Omental fat pad (tissue), 4 donors: ENCODE results near the gene CCDC172. TPM values are rescaled to one million over a fixed set of nuclear protein-coding genes. Genes with fewer than 3 reads are reported as not detected.

ENCODE experiments used
- ATAC-seq: fragments of 150-250 bp; one replicate; pipeline ENCODE4 v1.9.1; 2016; ENCODE audit warnings: mild to moderate bottlenecking, moderate library complexity; ENCODE audit not compliant: low FRiP score
- DNase-seq: peaks from one replicate; pipeline ENCODE4 v3.0.0-alpha.2; 2019; ENCODE audit warnings: low spot score
- total RNA-seq, 4 donors: library from RNA; depleted of rRNA; stranded (reverse); fragments of >200 nt; gene quantifications; one replicate each; pipeline ENCODE4 v1.1.0, GENCODE V29; 2016
- TF ChIP-seq, protein P1 (sequence below), 3 donors: fragments of 450-650 bp; IDR thresholded peaks; one replicate each; pipeline ENCODE4 v1.5.1; 2016 to 2017; ENCODE audit warnings: antibody characterized with exemption in 3 of 3, mild to moderate bottlenecking in 3 of 3, moderate library complexity in 2 of 3

CCDC172 gene
- total RNA-seq, 4 donors from 2014 or later: not detected

DNA sequence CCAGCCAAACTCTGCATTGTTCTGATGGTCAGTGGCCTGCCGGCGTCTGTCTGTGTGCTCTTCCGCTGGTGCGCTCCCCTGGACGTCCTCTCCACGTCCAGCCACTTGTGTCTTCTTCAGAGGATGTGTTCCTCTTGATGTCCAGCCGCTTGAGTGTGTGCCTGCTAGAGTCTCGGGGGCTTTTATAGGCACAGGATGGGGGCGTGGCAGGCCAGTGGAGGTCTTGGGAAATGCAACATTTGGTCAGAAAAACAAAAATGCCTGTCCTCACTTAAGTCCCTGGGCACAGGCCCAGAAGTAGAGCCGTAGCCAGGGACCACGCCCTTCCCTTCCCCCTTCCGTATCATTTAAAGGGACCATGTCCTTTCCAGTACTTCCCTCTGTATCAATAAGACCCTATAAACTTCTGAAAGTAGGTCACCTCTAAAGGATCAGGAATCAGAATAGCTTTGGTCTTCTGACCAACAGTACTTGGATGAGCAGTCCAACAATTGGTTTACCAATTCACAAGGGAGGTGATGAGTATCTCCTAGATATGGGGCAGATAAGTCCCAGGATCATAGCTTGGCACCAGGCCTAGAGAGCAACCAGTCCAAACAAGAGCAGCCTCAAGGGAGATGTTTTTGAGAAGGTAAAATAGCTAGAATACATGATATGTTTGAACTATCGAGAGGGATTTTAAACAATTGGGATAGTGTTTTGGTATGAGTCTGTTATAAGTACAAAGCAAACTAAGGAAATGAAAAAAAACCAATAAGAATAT lies 71.2 kb downstream of the CCDC172 start:
- no peak for DNase-seq
- ATAC-seq: no peak
- TF ChIP-seq, protein P1, sequence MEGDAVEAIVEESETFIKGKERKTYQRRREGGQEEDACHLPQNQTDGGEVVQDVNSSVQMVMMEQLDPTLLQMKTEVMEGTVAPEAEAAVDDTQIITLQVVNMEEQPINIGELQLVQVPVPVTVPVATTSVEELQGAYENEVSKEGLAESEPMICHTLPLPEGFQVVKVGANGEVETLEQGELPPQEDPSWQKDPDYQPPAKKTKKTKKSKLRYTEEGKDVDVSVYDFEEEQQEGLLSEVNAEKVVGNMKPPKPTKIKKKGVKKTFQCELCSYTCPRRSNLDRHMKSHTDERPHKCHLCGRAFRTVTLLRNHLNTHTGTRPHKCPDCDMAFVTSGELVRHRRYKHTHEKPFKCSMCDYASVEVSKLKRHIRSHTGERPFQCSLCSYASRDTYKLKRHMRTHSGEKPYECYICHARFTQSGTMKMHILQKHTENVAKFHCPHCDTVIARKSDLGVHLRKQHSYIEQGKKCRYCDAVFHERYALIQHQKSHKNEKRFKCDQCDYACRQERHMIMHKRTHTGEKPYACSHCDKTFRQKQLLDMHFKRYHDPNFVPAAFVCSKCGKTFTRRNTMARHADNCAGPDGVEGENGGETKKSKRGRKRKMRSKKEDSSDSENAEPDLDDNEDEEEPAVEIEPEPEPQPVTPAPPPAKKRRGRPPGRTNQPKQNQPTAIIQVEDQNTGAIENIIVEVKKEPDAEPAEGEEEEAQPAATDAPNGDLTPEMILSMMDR (IDR thresholded peaks at IDR 0.05): no peak

DNA sequence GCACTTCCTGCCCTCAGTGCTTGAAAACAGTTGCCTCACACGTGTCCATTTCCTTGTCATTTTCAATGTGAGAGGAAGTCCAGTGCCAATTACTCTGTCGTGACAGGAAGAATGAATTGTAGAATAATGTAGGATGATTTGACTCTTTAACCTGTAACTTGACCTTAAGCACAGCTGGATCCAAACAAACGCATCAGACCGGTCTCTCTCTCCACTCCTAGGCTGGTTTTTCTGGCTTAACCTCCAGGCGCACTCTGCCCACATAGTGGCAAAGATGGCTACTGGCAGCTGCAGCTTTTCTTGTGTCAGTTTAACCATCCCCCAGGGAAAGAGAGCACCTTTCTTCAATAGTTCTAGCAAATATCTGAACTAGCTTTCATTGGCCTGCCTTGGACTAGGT lies 74.0 kb downstream of the CCDC172 start:
- DNase-seq (no peak), ATAC-seq (no peak)
- TF ChIP-seq, protein P1 (IDR thresholded peaks at IDR 0.05): no peak

DNA sequence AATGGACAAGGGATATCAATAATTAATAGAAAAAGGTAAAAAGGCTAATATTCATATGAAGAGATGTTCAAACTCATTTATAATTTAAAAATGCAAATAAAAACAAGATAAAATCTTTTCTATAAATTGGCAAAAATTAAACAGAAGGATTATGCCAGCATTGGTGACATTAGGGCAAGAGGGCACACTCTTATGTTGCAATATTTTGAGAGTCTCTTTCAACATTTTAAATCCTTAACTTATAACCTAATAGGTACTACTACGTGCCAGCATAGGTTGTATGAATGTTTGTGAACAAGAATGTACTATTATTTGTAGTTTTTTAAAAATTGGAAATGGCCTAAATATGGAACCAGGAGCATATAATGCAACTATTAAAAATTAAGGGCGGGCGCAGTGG lies 78.6 kb downstream of the CCDC172 start:
- no peak for DNase-seq
- ATAC-seq: no peak
- TF ChIP-seq, protein P1 (IDR thresholded peaks at IDR 0.05): no peak

DNA sequence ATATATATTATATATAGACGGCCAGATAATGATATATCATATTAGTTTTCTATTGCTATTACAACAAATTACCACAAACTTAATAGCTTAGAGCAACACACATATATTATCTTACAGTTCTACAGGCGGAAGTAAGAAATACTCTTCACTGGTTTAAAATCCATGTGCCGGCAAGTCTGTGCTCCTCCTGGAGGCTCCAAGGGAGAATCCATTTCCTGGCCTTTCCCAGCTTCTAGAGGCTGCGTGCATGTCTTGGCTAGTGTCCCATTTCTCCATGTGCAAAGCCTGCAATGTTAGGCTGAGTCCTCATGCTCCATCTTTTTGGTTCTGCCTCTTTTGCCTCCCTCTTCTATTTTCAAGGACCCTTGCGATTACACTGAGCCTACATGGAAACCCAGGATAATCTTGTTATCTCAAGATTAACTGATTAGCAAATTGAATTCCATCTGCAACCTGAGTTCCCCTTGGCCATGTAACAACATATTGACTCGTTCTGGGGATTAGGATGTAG lies 79.5 kb downstream of the CCDC172 start:
- TF ChIP-seq, protein P1 (IDR thresholded peaks at IDR 0.05): no peak

DNA sequence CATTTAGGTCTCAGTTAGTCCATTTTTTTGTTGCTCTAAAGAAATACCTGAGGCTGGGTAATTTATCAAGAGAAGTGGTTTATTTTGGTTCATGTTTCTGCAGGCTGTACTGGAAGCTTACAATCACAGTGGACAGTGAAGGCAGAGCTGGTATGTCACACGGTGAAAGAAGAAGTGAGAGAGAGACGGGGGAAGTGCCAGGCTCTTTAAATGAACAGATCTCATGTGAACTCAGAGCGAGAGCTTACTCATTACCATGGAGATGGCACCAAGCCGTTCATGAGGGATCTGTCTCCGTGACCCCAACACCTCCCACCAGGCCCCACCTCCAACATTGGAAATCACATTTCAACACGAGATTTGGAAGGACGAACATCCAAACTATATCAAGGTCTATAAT lies 84.5 kb downstream of the CCDC172 start:
- TF ChIP-seq, protein P1 (IDR thresholded peaks at IDR 0.05): no peak
- DNase-seq: no peak

More for the DNA sequence above, 79.5 kb downstream of the CCDC172 start:
- ATAC-seq (no peak), DNase-seq (no peak)

DNA sequence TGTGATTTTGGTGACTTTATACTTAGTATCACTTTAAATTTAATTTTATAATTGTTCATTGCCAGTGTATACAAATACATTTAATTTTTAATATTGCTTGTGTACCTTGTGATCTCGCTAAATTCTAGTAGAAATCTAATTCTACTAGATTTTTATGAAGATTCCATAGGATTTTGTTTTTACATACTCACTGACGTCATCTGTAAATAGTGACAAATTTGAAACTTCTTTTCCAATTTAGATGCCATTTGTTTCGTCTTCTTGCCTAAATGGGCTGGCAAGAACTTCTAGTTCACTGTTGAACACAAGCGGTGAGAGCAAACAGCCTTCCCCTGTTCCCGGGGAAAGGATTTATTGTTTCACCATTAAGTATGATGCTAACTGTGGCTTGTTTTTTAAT lies 86.1 kb downstream of the CCDC172 start:
- DNase-seq (no peak), ATAC-seq (no peak)
- TF ChIP-seq, protein P1 (IDR thresholded peaks at IDR 0.05): no peak

More for the DNA sequence above, 84.5 kb downstream of the CCDC172 start:
- ATAC-seq: no peak

DNA sequence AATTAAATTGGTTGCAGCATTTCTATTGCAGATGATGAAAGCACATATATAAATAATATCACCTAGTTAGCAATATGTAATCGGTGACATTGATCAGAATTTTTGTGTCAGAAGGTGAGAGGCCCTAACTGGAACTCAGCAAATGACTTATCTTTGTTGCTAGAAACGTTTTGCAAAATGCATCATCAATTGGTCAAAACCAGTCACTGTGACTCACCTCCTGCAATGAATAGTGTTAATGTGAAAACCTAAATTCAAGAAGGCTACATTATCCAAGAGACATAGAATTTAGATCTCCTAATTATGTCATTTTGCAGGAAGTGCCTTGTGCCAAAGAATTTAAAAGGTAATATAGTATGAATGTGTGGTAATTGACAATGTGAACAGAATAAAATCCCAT lies 93.6 kb downstream of the CCDC172 start:
- TF ChIP-seq, protein P1 (IDR thresholded peaks at IDR 0.05): no peak
- DNase-seq (no peak), ATAC-seq (no peak)
